HEK293T (cell line): Measurements from ENCODE around the gene POLR2I.
A peak's percentile ranks its signal among the peaks of the same experiment; 100 is the strongest.

Experiments used
- CTCF ChIA-PET: fragments of 350-600 bp; formaldehyde crosslinking; extraction: SDS; loops from one replicate; lab custom pipeline; 2021; ENCODE audit warnings: antibody characterized with exemption, inconsistent platforms; lab: Yijun Ruan, JAX
- POLR2A ChIA-PET: fragments of 350-600 bp; formaldehyde crosslinking; extraction: SDS; loops from one replicate; lab custom pipeline; 2020; ENCODE audit warnings: antibody characterized with exemption, inconsistent platforms; lab: Yijun Ruan, JAX
- DNase-seq: peaks from one replicate; pipeline ENCODE4 v3.0.0; 2012; ENCODE audit warnings: mixed read lengths; ENCODE audit errors: extremely low spot score
- ARNT ChIP-seq: fragments of 450-650 bp; IDR thresholded peaks from 2 replicates; pipeline ENCODE4 v1.6.1; 2017; ENCODE audit warnings: mild to moderate bottlenecking
- BHLHE40 ChIP-seq: fragments of 450-650 bp; IDR thresholded peaks from 2 replicates; pipeline ENCODE4 v1.6.1; 2016; ENCODE audit warnings: mild to moderate bottlenecking, moderate library complexity, borderline replicate concordance
- CTBP1 ChIP-seq: fragments of 450-650 bp; IDR thresholded peaks from 2 replicates; pipeline ENCODE4 v1.6.1; 2016; ENCODE audit warnings: borderline replicate concordance
- ELF4 ChIP-seq: fragments of 450-650 bp; IDR thresholded peaks from 2 replicates; pipeline ENCODE4 v1.6.1; 2017; ENCODE audit warnings: antibody characterized with exemption
- FOXA1 ChIP-seq: fragments of 450-650 bp; IDR thresholded peaks from 2 replicates; pipeline ENCODE4 v1.6.1; 2016; ENCODE audit warnings: mild to moderate bottlenecking
- FOXK2 ChIP-seq: fragments of 450-650 bp; IDR thresholded peaks from 2 replicates; pipeline ENCODE4 v1.6.1; 2016; ENCODE audit warnings: mild to moderate bottlenecking
- FOXM1 ChIP-seq: fragments of 450-650 bp; IDR thresholded peaks from 2 replicates; pipeline ENCODE4 v1.6.1; 2017; ENCODE audit warnings: mild to moderate bottlenecking, borderline replicate concordance
- HDGF ChIP-seq: fragments of 450-650 bp; IDR thresholded peaks from 2 replicates; pipeline ENCODE4 v1.6.1; 2017; ENCODE audit warnings: antibody characterized with exemption, borderline replicate concordance
- L3MBTL2 ChIP-seq: fragments of 450-650 bp; conservative IDR thresholded peaks from 2 replicates; pipeline ENCODE4 v1.6.1; 2016; ENCODE audit warnings: mild to moderate bottlenecking
- LEF1 ChIP-seq: fragments of 450-650 bp; IDR thresholded peaks from 2 replicates; pipeline ENCODE4 v1.6.1; 2017; ENCODE audit warnings: mild to moderate bottlenecking, borderline replicate concordance
- NFRKB ChIP-seq: fragments of 450-650 bp; IDR thresholded peaks from 2 replicates; pipeline ENCODE4 v1.6.1; 2016; ENCODE audit warnings: mild to moderate bottlenecking, moderate library complexity
- SP1 ChIP-seq: fragments of 450-650 bp; IDR thresholded peaks from 2 replicates; pipeline ENCODE4 v1.6.1; 2017
- SUZ12 ChIP-seq: fragments of 450-650 bp; IDR thresholded peaks from 2 replicates; pipeline ENCODE4 v1.6.1; 2016; ENCODE audit warnings: mild to moderate bottlenecking
- TARDBP ChIP-seq: fragments of 450-650 bp; IDR thresholded peaks from 2 replicates; pipeline ENCODE4 v1.6.1; 2016
- ZNF384 ChIP-seq: fragments of 450-650 bp; IDR thresholded peaks from 2 replicates; pipeline ENCODE4 v1.6.1; 2016
- TF ChIP-seq, protein P1 (sequence below): fragments of 450-650 bp; IDR thresholded peaks from 2 replicates; pipeline ENCODE4 v1.6.1; 2016

Gene POLR2I

DNA sequence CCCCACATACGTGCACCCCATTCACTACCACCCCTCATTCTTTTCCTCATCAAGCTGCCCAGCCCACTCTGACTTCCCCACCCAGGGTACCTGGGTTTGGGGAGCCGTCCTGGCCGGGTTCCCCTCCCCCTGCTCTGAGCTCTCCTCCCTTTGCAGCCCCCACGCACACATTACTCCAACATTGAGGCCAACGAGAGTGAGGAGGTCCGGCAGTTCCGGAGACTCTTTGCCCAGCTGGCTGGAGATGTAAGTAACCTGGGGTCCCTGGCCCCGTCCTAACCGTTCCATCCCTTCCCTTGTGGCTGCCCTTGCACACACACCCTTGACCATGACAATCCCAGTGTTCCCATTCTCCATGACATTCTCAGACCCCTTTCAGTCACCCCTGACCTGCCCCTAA is 27.8 kb upstream of the POLR2I start:
- CTCF ChIA-PET: no interaction called here
- POLR2A ChIA-PET: no interaction called here
- DNase-seq: no peak
- TF ChIP-seq LEF1 (no peak), CTBP1 (no peak), HDGF (no peak), TARDBP (no peak)

DNA sequence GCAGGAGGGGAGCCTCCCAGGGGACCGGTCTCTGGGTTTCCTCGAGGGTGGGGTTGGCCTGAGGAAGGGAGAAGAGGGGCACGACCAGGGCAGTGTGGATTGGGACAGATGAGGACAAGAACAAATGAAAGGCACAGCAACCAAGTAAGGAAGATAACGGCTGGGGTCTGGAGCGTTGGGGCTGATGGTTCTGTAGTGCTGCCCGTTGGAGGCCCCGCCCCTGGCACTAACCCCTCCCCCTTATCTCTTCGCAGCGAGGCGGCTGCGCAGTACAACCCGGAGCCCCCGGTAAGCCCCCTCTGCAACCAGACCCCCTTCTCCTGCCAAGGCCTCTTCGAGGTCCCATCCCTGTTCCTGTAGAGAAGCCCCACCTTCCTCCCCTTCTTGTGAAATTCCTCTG is 27.4 kb upstream of the POLR2I start:
- POLR2A ChIA-PET: no interaction called here
- TF ChIP-seq LEF1: no peak
- no peak for TF ChIP-seq BHLHE40
- TF ChIP-seq FOXA1: no peak
- TF ChIP-seq CTBP1: no peak
- CTCF ChIA-PET: no interaction called here
- no peak for DNase-seq

DNA sequence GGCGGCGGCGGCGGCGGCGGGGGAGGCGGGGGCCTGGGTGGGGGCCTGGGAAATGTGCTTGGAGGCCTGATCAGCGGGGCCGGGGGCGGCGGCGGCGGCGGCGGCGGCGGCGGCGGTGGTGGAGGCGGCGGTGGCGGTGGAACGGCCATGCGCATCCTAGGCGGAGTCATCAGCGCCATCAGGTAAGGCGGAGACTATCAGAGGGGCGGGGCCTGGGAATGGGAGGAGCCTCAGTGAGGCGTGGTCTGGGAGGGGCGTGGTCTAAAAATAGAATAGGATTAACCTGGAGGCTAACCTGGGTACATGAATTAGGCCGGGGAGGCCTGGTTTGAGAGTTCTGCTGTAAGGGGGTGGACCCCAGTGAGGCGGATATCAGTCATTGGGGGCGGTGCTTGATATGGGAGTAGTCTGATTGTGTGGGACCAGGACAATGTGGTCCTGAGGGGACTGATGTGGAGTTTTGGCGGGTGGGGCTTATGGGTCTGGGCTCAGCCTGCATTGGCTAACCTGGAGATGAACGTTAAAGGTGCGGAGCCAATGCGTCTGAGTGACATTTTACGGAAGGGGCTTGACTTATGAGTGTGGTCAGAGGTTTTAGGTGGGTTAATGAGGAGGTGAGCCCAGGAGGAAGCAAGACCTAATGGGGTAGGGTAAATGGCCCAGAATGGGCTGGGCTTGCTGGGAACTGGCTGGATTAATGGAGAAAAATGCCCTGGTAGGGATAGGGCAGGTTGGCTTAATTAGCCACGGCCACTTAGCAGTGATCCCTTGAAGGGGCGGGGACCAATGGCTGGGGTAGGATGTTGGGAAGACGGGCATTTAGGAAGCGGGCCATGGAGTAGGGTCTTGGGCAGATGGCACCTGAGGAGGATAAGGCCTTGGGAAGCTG is 26.6 kb upstream of the POLR2I start:
- DNase-seq: peak; percentile 90
- POLR2A ChIA-PET: interaction anchor here (2.0 kb wide), 3 partner anchors 10 to 28 kb away, joined by 9 to 18 read pairs (median 14); no protein-coding TSS in a partner anchor
- no peak for TF ChIP-seq CTBP1
- TF ChIP-seq SUZ12: no peak
- TF ChIP-seq HDGF: 0 out of 2 replicates have a peak, but pooled peaks have one; percentile 26
- CTCF ChIA-PET: no interaction called here

DNA sequence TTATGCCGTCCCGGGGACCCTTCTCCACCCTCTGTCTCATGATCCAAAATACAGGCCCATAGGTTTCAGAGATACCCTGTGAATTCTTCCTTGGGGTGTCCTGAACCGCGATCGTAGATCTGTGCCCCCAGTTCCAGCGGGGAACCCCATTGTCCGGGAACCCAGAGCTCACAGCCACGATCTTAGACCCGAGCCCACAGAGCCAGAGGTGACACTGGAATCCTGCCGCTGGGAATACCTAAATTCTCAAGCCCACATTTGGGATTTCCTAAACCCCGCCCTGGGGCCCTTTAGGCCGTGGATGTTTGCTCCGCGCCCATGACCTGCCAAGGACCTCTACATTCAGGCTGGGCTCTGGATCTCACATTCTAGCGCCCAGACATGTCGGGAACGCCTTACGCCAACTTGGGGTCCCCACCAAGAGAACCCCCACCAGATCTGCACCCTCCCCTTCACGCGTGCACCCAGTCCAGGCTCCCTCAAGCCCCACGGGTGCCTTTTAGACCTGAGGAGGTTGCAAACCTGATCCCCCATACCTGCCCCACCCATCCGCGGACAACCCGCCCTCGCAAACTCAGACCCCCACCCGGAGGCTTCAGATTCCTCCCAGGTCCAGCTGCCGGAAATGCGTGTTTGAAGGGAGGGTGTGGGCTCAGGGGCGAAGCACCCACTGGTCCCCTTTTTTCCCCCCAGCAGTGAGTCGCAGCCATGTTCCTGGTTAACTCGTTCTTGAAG is 25.8 kb upstream of the POLR2I start:
- TF ChIP-seq L3MBTL2 (0 out of 2 replicates have a peak, but pooled peaks have one; percentile 17), HDGF (no peak)
- DNase-seq: peak; percentile 60
- ChIA-PET POLR2A (interaction anchor here (0.6 to 2.0 kb wide), 7 partner anchors 9 to 1224 kb away, joined by 3 to 18 read pairs (median 7); partner anchors contain the start of genes POLR2I, TBCB, ZNF146 and ZNF565), CTCF (no interaction called here)

DNA sequence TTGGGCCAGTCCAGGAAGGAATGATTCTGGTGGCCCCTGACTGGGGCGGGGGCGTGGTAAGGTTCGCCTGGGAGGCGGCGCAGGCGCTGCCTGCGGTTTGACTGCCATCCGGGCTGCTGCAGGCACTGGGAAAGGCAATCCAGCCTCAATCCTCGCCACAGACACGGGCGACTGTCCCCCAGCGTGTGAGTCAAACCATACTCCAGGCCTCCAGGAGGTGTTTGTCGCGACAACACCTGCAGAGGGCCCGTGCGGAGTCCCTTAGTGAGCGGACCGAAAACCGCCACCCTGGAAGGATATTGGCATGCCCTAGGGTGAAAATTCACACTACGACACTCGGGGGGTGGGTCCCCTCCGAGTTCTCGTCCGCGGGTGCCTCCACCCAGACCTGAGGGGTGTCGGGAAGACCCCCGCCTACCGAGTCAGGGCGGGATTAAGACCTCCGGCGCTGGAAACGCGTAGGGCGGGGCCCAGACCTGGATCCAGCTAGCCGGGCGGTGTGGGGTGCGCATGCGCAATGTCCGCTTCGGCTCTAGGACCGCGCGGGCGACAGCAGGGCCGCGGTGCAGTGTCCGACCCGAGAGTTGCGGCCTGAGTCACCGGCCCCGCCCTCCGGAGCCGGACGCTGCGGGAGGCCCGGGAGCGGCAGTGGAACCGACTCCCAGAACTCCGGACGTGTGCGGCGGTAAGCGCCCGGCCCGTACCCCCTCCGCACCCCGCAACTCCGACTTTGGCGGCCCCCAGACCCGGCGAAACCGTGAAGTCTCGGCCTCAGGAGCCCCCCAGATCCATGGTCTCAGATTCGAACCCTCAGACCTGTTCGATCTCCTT is 25.0 kb upstream of the POLR2I start, which contains the start of gene CAPNS1:
TSS of gene CAPNS1 (plus strand) at position 594 of the 831 bp plus-strand sequence. CDS start 946 bp downstream, outside the sequence.
- TF ChIP-seq FOXM1 (peak; percentile 95), BHLHE40 (no peak), NFRKB (no peak), L3MBTL2 (peak; percentile 48), ZNF384 (no peak), LEF1 (no peak), ELF4 (no peak), CTBP1 (peak; percentile 48; the same call in 1 of the 2 replicates), HDGF (no peak), TARDBP (peak; percentile 74), SP1 (no peak), FOXK2 (no peak), ARNT (no peak), FOXA1 (no peak), SUZ12 (no peak)
- TF ChIP-seq, protein P1, sequence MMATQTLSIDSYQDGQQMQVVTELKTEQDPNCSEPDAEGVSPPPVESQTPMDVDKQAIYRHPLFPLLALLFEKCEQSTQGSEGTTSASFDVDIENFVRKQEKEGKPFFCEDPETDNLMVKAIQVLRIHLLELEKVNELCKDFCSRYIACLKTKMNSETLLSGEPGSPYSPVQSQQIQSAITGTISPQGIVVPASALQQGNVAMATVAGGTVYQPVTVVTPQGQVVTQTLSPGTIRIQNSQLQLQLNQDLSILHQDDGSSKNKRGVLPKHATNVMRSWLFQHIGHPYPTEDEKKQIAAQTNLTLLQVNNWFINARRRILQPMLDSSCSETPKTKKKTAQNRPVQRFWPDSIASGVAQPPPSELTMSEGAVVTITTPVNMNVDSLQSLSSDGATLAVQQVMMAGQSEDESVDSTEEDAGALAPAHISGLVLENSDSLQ: no peak
- DNase-seq: peak; percentile 97
- ChIA-PET CTCF (no interaction called here), POLR2A (interaction anchor here (0.7 to 2.0 kb wide), 7 partner anchors 9 to 75 kb away, joined by 3 to 18 read pairs (median 7); partner anchors contain the start of genes POLR2I, TBCB, ZNF146 and ZNF565)

DNA sequence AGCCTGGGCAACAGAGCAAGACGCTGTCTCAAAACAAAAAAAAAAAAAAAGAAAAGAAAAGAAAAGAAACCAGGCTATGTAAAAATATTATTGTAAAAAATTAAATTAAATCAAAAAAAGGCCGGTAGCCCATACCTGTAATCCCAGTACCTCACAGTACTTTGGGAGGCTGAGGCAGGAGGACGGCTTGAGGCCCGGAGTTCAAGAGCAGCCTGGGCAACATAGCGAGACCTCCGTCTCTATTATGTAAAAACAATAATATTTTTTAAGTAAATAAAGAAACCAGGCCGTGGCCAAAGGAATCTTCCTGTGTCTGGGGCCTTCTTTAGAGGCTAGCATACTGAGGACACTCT is 24.4 kb upstream of the POLR2I start:
- ChIA-PET CTCF (interaction anchor here (0.5 kb wide), 1 partner anchor 306 kb away, joined by 3 read pairs; no protein-coding TSS in a partner anchor), POLR2A (interaction anchor here (0.7 to 2.0 kb wide), 7 partner anchors 8 to 30 kb away, joined by 3 to 18 read pairs (median 7); partner anchors contain the start of genes POLR2I and TBCB)
- no peak for DNase-seq
- TF ChIP-seq ELF4 (no peak), ZNF384 (no peak), SUZ12 (no peak), CTBP1 (no peak), HDGF (no peak), NFRKB (no peak), TARDBP (no peak)
